MM.1S (cell line): ENCODE measurements around the gene ACTG1.

ENCODE experiments used
- DNase-seq: peaks from one replicate; pipeline ENCODE4 v3.0.0-alpha.2; 2015
- H2AFZ ChIP-seq: fragments of 300-600 bp; sonication (generic); 2 replicates; pipeline ENCODE4 v1.6.0; 2016; ENCODE audit warnings: antibody characterized with exemption, low read length
- H3F3A ChIP-seq: fragments of 300-600 bp; sonication (generic); 2 replicates; pipeline ENCODE4 v1.6.1; 2016; ENCODE audit warnings: mild to moderate bottlenecking, antibody characterized with exemption, low read length, moderate library complexity, mixed read lengths; ENCODE audit not compliant: insufficient read depth
- H3K27ac ChIP-seq: fragments of 300-600 bp; sonication (generic); 2 replicates; pipeline ENCODE4 v1.5.1; 2016; ENCODE audit warnings: mild to moderate bottlenecking, low read length
- H3K27me3 ChIP-seq: fragments of 300-600 bp; sonication (generic); replicated peaks from 2 replicates; pipeline ENCODE4 v1.6.0; 2016; ENCODE audit warnings: low read length; ENCODE audit not compliant: insufficient read depth
- H3K36me3 ChIP-seq: fragments of 300-600 bp; sonication (generic); replicated peaks from 2 replicates; pipeline ENCODE4 v1.6.1; 2016; ENCODE audit warnings: mild to moderate bottlenecking, low read length, mixed read lengths; ENCODE audit not compliant: insufficient read depth
- H3K4me1 ChIP-seq: fragments of 300-600 bp; sonication (generic); 2 replicates; pipeline ENCODE4 v1.6.1; 2016; ENCODE audit warnings: low read length, mixed read lengths
- H3K4me2 ChIP-seq: fragments of 300-600 bp; sonication (generic); 2 replicates; pipeline ENCODE4 v1.6.0; 2016; ENCODE audit warnings: low read depth, low read length
- H3K4me3 ChIP-seq: fragments of 300-600 bp; sonication (generic); 2 replicates; pipeline ENCODE4 v1.5.1; 2016; ENCODE audit warnings: low read length, mixed read lengths
- H3K79me2 ChIP-seq: fragments of 300-600 bp; sonication (generic); 2 replicates; pipeline ENCODE4 v1.6.1; 2016; ENCODE audit warnings: mixed run types, low read length, mixed read lengths
- H3K9ac ChIP-seq: fragments of 300-600 bp; sonication (generic); 2 replicates; pipeline ENCODE4 v1.6.1; 2016; ENCODE audit warnings: low read length, mixed read lengths
- H3K9me2 ChIP-seq: fragments of 300-600 bp; sonication (generic); replicated peaks from 2 replicates; pipeline ENCODE4 v1.6.1; 2016; ENCODE audit warnings: mild to moderate bottlenecking, low read length, mixed read lengths; ENCODE audit not compliant: insufficient read depth
- H3K9me3 ChIP-seq: fragments of 300-600 bp; sonication (generic); replicated peaks from 2 replicates; pipeline ENCODE4 v1.6.1; 2016; ENCODE audit warnings: mild to moderate bottlenecking, low read length, mixed read lengths; ENCODE audit not compliant: insufficient read depth
- H4K20me1 ChIP-seq: fragments of 300-600 bp; sonication (generic); 2 replicates; pipeline ENCODE4 v1.6.1; 2016; ENCODE audit warnings: mild to moderate bottlenecking, low read length, moderate library complexity, mixed read lengths; ENCODE audit not compliant: insufficient read depth
- EZH2 ChIP-seq: fragments of 300-600 bp; sonication (generic); optimal IDR thresholded peaks from 2 replicates; pipeline ENCODE3; 2017; ENCODE audit warnings: low read depth, mild to moderate bottlenecking, antibody characterized with exemption, low read length, mixed read lengths
- EZH2phosphoT487 ChIP-seq: fragments of 300-600 bp; sonication (generic); IDR thresholded peaks from 2 replicates; pipeline ENCODE4 v1.6.1; 2018; ENCODE audit warnings: antibody characterized with exemption, low read length
- TF ChIP-seq, protein P1 (sequence below): fragments of 300-600 bp; sonication (generic); IDR thresholded peaks from 2 replicates; pipeline ENCODE4 v1.5.1; 2016; ENCODE audit warnings: antibody characterized with exemption, low read length, mixed read lengths

Gene ACTG1

DNA sequence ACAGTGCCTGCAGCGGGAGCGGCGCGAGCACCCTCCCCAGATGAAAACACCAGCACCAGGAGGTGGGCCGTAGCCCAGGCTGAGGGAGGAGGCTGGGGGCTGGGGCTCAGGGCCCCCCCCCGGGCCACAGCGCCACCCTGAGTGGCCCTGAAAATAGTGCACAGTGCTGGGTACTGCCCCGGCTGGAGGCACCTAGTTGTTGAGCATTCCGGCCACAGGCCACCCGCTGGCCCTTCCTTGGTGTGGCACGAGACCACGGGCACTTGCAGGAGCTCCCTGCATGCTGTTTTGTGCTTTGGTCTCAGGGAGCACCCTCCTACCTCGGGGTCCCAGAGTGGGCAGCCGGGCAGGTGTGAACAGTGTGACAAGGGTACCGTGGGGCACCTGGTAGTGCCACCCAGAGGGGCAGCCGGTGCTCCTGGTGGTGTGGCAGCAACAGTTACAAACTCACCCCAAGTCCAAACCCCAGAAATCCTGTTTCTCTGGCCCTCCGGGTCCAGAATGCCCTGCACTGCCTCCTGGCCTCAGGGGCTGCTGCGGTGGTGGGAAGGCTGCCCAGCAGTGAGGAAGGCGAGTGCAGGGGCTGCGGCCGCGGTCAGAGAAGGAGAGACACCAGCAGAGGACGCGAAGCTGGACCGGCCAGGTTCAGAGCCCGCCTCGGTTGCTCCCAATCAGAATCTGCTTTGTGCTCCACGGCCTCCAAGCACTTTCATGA lies 27.5 kb upstream of the ACTG1 start:
- H3F3A ChIP-seq = no peaks in the 10 kb centered on the region
- H3K36me3 ChIP-seq = no peaks in the 10 kb centered on the region
- H4K20me1 ChIP-seq = no peaks in the 10 kb centered on the region
- H3K9me3 ChIP-seq = no peaks in the 10 kb centered on the region
- H3K4me1 ChIP-seq = no peaks in the 10 kb centered on the region
- H3K9ac ChIP-seq = no peak overlapping the region
- no peaks in the 10 kb centered on the region for H3K9me2 ChIP-seq
- no peaks in the 10 kb centered on the region for H3K79me2 ChIP-seq
- no peak for DNase-seq
- H3K27me3 ChIP-seq = no peaks in the 10 kb centered on the region
- H3K27ac ChIP-seq = no peak overlapping the region
- no peak overlapping the region for H3K4me3 ChIP-seq
- H3K4me2 ChIP-seq = no peak overlapping the region
- TF ChIP-seq, protein P1, sequence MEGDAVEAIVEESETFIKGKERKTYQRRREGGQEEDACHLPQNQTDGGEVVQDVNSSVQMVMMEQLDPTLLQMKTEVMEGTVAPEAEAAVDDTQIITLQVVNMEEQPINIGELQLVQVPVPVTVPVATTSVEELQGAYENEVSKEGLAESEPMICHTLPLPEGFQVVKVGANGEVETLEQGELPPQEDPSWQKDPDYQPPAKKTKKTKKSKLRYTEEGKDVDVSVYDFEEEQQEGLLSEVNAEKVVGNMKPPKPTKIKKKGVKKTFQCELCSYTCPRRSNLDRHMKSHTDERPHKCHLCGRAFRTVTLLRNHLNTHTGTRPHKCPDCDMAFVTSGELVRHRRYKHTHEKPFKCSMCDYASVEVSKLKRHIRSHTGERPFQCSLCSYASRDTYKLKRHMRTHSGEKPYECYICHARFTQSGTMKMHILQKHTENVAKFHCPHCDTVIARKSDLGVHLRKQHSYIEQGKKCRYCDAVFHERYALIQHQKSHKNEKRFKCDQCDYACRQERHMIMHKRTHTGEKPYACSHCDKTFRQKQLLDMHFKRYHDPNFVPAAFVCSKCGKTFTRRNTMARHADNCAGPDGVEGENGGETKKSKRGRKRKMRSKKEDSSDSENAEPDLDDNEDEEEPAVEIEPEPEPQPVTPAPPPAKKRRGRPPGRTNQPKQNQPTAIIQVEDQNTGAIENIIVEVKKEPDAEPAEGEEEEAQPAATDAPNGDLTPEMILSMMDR = no peak
- no peak for TF ChIP-seq EZH2
- H2AFZ ChIP-seq = no peak overlapping the region

DNA sequence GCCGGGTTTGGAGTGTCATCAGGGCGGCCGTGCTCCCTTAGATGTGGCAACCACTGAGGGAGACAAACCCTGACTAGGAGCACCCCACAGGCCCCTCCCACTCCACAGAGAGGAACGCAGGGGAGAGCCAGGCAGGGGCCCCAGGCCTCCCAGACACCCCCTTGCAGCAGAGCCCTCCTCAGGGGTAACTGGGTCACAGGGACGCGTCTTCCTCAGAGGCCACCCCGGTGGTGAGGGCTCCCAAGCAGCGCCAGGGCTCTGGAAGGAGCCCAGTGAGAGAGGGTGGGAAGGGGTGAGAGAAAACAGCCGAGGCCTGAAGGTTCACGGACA lies 26.9 kb upstream of the ACTG1 start:
- TF ChIP-seq, protein P1 = no peak
- TF ChIP-seq EZH2phosphoT487 = no peak
- TF ChIP-seq EZH2 = no peak
- no peaks in the 10 kb centered on the region for H3F3A ChIP-seq
- no peak overlapping the region for H3K9ac ChIP-seq
- no peaks in the 10 kb centered on the region for H3K4me1 ChIP-seq
- H3K27me3 ChIP-seq = no peaks in the 10 kb centered on the region
- H2AFZ ChIP-seq = no peak overlapping the region
- no peak overlapping the region for H3K27ac ChIP-seq
- H3K79me2 ChIP-seq = no peaks in the 10 kb centered on the region
- no peak overlapping the region for H3K4me3 ChIP-seq
- DNase-seq = no peak
- H3K9me2 ChIP-seq = no peaks in the 10 kb centered on the region
- no peak overlapping the region for H3K4me2 ChIP-seq
- no peaks in the 10 kb centered on the region for H4K20me1 ChIP-seq
- no peaks in the 10 kb centered on the region for H3K36me3 ChIP-seq
- H3K9me3 ChIP-seq = no peaks in the 10 kb centered on the region

DNA sequence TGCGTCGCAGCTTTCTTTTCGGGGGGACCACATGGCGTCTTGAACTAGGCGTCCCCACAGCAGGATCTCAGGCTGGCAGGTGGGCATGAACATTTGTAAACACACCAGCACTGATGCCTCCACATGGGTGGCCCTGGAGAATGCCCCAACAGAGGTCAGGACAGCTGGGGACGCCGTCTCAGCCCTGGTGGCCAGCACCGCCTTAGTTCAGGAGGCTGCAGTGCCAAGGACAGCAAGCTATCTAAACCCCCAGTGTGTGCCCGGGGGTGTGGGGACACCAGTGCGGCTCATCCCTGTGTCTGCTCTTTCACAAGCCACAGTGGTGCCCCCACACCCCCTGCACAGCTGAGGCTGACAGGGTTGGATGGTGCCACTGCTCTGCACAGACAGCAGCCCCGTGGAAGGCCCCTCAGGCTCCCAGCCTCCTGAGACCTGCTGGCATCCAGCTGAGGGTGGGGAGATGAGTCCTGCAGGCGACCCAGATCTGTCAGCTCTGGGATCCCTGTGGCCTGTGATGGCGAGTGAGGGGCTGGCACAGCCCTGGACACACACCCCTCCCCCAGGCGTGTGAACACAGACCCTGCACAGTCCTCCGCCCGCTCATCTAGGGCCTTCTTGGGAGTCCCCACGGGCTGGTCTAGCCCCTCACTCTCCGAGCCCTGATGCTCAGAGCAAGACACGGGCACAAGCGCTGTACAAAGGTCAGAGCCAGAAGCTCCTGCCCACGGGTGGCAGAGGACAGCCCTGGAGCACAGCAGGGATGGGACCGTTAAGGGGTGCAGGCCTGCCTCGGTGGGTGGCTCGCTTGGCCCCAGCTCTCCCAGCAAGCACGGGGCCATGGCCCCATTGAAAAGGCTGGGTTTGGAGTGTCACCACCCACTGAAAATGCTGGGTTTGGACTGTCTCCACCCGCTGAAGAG lies 26.3 kb upstream of the ACTG1 start:
- TF ChIP-seq EZH2 = no peak
- TF ChIP-seq EZH2phosphoT487 = no peak
- TF ChIP-seq, protein P1 = no peak
- Histone ChIP-seq H3F3A (no peaks in the 10 kb centered on the region), H3K9me3 (no peaks in the 10 kb centered on the region), H3K27ac (no peak overlapping the region), H3K4me1 (0 out of 2 replicates have a peak, but pooled peaks cover 1% of the 10 kb centered on the region), H3K4me3 (no peak overlapping the region), H2AFZ (no peak overlapping the region), H3K27me3 (no peaks in the 10 kb centered on the region), H3K36me3 (no peaks in the 10 kb centered on the region), H3K9me2 (no peaks in the 10 kb centered on the region), H3K9ac (no peak overlapping the region), H3K4me2 (no peak overlapping the region), H4K20me1 (no peaks in the 10 kb centered on the region), H3K79me2 (no peaks in the 10 kb centered on the region)
- DNase-seq = no peak
